ENCODE measurements around the gene ZNF710. TPM values are rescaled to one million over a fixed set of nuclear protein-coding genes. Genes with fewer than 3 reads are reported as not detected.

ZNF710 gene
- total and polyA plus RNA-seq, 9 of the 15 experiments (the other 6 are each of a cell fraction or from before 2014, with no cell fraction given) = 0.56 to 14.2 (median 5.2) TPM

DNA sequence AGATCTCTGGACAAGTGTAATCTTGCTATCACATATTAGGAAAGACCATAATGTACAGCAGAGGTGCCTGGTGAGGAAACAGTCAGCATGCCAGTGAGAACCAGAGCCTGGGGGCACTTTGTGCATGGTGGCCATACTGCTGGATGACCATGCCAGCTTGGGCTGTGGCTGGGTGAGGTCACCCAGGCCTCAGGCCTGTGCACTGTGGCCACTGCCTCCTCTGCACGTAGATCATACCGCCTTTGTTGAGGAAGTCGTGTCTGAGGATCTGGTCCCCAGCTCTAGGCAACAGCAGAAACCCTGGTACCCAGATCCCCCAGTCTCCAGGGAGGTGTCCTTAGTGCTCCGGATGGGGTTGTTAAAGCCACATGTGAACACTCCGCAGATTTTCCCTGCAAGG is 38.9 kb downstream of the ZNF710 start:
- WGBS (ENCODE audit: insufficient coverage, low coverage, missing lambda C conversion rate) = 71% methylated on average over 5 of the region's 5 CpGs
- no peak overlapping the region for H3K4me3 ChIP-seq
- peak overlapping the region; percentile 30; the same call in 1 of the 2 replicates for H3K4me2 ChIP-seq (ENCODE audit: insufficient read depth, low read length)

DNA sequence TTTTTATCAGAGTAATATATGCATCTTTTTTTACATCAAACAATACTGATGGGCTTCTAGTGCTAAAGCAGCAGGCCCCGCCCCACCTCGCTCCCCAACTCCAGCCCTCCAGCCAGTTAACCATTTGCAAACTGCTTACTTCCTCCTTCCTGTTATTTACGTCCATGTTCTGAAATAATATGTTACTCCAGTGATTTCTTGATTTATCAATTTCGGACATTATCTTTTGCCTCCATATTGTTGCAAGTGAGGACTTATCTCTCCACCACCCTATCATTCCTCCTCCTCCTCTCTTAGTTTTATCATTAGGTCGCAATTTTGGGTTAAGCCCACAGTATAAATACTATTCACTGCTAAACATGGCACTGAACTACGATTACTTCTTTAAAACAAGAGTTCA is 39.5 kb downstream of the ZNF710 start:
- Histone ChIP-seq H3K9me3 (replicated peaks; ENCODE audit: control insufficient read depth, insufficient read depth, low read depth, low read length) (no peaks in the 10 kb centered on the region), H4K20me1 (replicated peaks; ENCODE audit: control insufficient read depth, insufficient read depth, low read length) (no peaks in the 10 kb centered on the region), H3K4me2 (ENCODE audit: insufficient read depth, low read length) (peak overlapping the region; percentile 48; the same call in 1 of the 2 replicates), H3K9ac (ENCODE audit: insufficient read depth in 1 of 2, low read depth in 2 of 2, low read length in 2 of 2) (peak overlapping the region in 1 of 2 experiments; percentile 21; a peak in 1 of 4 replicates), H2AFZ (ENCODE audit: low read depth, low read length) (peak overlapping the region; percentile 74), H3K4me1 (replicated peaks in 1 of 2; ENCODE audit: control insufficient read depth in 2 of 2, insufficient read depth in 2 of 2, low read length in 2 of 2) (peaks cover 44 to 46% of the 10 kb centered on the region in 2 experiments), H3K27ac (ENCODE audit: extremely low read depth, low read depth, low read length) (peak overlapping the region; percentile 55; the same call in 2 of the 3 replicates), H3K79me2 (ENCODE audit: control insufficient read depth, insufficient read depth, low read length) (no peaks in the 10 kb centered on the region; the same call in 2 of the 3 replicates), H3K36me3 (ENCODE audit: control insufficient read depth, insufficient read depth, low read length) (no peaks in the 10 kb centered on the region), H3K27me3 (ENCODE audit: control insufficient read depth in 2 of 2, insufficient read depth in 2 of 2, low read length in 2 of 2) (no peaks in the 10 kb centered on the region), H3K4me3 (no peak overlapping the region), H3K9me1 (ENCODE audit: control insufficient read depth, insufficient read depth, low read length) (no peaks in the 10 kb centered on the region)
- ATAC-seq (peak; percentile 58), FAIRE-seq (peak; percentile 66), DNase-seq (ENCODE audit: extremely low read depth in 1 of 4, low spot score in 3 of 4) (peak in 3 of 4 experiments; percentile 36 to 55 (median 41))
- CTCF ChIA-PET (ENCODE audit: low intra/inter-chr PET ratio) = no interaction called here
- 4% methylated on average over 6 of the region's 6 CpGs for whole genome bisulfite sequencing (ENCODE audit: insufficient coverage, low coverage, missing lambda C conversion rate)
- in situ Hi-C loops (cut with MboI) = no loop called here
- BruUV-seq (replicated peaks) = no TSS peak
- POLR2A ChIA-PET = no interaction called here
- intact Hi-C loops (cut with micrococcal nuclease) = no loop called here
- TF ChIP-seq NCOR1 (IDR thresholded peaks at IDR 0.05) (peak; percentile 65), STAT5A (IDR thresholded peaks at IDR 0.05; ENCODE audit: borderline replicate concordance, low read length) (no peak), ETV1 (tag; conservative IDR thresholded peaks at IDR 0.05; ENCODE audit: low read depth) (0 out of 2 replicates have a peak, but pooled peaks have one; percentile 16), FOXK2 (conservative IDR thresholded peaks at IDR 0.05 in 1 of 2, IDR thresholded peaks at IDR 0.05 in 1 of 2; ENCODE audit: low read depth in 2 of 2) (peak; percentile 68 to 76; a peak in 3 of 4 replicates), TEAD4 (IDR thresholded peaks at IDR 0.05; ENCODE audit: low read length) (peak; percentile 71), TEAD4 (CRISPR knock-in tag; IDR thresholded peaks at IDR 0.05; ENCODE audit: borderline replicate concordance) (no peak), HDAC2 (IDR thresholded peaks at IDR 0.05) (peak; percentile 75), FOS (IDR thresholded peaks at IDR 0.05; ENCODE audit: extremely low read depth, insufficient read length) (no peak)
- TF ChIP-seq, protein P1, sequence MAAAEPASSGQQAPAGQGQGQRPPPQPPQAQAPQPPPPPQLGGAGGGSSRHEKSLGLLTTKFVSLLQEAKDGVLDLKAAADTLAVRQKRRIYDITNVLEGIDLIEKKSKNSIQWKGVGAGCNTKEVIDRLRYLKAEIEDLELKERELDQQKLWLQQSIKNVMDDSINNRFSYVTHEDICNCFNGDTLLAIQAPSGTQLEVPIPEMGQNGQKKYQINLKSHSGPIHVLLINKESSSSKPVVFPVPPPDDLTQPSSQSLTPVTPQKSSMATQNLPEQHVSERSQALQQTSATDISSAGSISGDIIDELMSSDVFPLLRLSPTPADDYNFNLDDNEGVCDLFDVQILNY (CRISPR knock-in tag; IDR thresholded peaks at IDR 0.05) = no peak

More for the DNA sequence above, 38.9 kb downstream of the ZNF710 start:
- intact Hi-C loops (cut with micrococcal nuclease) (no loop called here), in situ Hi-C loops (cut with MboI) (no loop called here)
- Histone ChIP-seq H3K9me3 (replicated peaks; ENCODE audit: control insufficient read depth, insufficient read depth, low read depth, low read length) (no peaks in the 10 kb centered on the region), H3K9me1 (ENCODE audit: control insufficient read depth, insufficient read depth, low read length) (no peaks in the 10 kb centered on the region), H3K9ac (ENCODE audit: insufficient read depth in 1 of 2, low read depth in 2 of 2, low read length in 2 of 2) (peak overlapping the region in 1 of 2 experiments; percentile 82; a peak in 2 of 4 replicates), H4K20me1 (replicated peaks; ENCODE audit: control insufficient read depth, insufficient read depth, low read length) (no peaks in the 10 kb centered on the region), H3K36me3 (ENCODE audit: control insufficient read depth, insufficient read depth, low read length) (no peaks in the 10 kb centered on the region), H3K27ac (ENCODE audit: extremely low read depth, low read depth, low read length) (no peak overlapping the region), H3K27me3 (ENCODE audit: control insufficient read depth in 2 of 2, insufficient read depth in 2 of 2, low read length in 2 of 2) (no peaks in the 10 kb centered on the region), H3K79me2 (ENCODE audit: control insufficient read depth, insufficient read depth, low read length) (no peaks in the 10 kb centered on the region; the same call in 2 of the 3 replicates), H2AFZ (ENCODE audit: low read depth, low read length) (no peak overlapping the region), H3K4me1 (replicated peaks in 1 of 2; ENCODE audit: control insufficient read depth in 2 of 2, insufficient read depth in 2 of 2, low read length in 2 of 2) (peaks cover 44 to 48% of the 10 kb centered on the region in 2 experiments)
- ATAC-seq = no peak
- POLR2A ChIA-PET = no interaction called here
- no peak for DNase-seq (ENCODE audit: extremely low read depth in 1 of 4, low spot score in 3 of 4)
- FAIRE-seq = no peak
- TF ChIP-seq KDM2B (CRISPR knock-in tag; IDR thresholded peaks at IDR 0.05) (no peak), ZNF134 (CRISPR knock-in tag; conservative IDR thresholded peaks at IDR 0.05) (no peak)
- BruUV-seq (replicated peaks) = no TSS peak
- CTCF ChIA-PET (ENCODE audit: low intra/inter-chr PET ratio) = no interaction called here

Measured in K562 (cell line).